Measurements from ENCODE around the gene SMOC1.

The SMOC1 gene

GRCh38 chr14:69945912-69946311, 66.7 kb downstream of the SMOC1 start:
- peak; percentile 72 for DNase-seq

DNA sequence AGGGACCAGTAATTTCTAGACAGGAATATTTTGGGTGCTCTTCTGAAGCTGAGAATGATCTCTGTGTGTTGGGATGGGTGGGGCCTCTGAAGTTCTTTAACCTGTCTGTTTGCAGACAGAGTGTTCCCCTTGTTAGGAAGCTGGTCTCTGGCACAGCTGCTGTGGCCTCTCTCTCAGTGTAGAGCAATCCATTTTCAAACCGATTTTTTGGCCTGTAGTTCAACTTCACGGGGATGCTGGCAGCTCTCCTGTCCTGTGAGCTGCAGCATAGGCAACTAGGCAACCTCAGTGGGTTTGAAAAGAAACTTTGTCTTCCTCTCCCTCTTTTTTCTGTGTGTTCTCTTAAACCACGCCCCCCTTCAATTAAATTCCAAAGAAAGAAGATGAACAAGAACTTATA, 69.1 kb downstream of the SMOC1 start:
- DNase-seq = no peak

- no peak for DNase-seq
Measured at GRCh38 chr14:69951263-69951662, 72.0 kb downstream of the SMOC1 start.

DNA sequence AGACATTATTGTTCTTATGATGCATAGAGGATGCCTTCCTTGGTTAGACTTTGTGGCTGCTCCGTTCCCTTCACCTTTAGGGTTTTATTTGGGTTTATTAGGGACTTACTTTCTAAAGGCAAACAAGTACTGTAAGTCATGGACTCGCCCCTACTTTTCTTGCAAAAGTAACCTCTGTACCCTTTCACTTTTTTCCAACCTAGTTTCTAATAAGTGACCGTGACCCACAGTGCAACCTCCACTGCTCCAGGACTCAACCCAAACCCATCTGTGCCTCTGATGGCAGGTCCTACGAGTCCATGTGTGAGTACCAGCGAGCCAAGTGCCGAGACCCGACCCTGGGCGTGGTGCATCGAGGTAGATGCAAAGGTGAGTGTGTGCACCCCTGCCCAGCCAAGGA, 72.7 kb downstream of the SMOC1 start:
- no peak for DNase-seq

DNA sequence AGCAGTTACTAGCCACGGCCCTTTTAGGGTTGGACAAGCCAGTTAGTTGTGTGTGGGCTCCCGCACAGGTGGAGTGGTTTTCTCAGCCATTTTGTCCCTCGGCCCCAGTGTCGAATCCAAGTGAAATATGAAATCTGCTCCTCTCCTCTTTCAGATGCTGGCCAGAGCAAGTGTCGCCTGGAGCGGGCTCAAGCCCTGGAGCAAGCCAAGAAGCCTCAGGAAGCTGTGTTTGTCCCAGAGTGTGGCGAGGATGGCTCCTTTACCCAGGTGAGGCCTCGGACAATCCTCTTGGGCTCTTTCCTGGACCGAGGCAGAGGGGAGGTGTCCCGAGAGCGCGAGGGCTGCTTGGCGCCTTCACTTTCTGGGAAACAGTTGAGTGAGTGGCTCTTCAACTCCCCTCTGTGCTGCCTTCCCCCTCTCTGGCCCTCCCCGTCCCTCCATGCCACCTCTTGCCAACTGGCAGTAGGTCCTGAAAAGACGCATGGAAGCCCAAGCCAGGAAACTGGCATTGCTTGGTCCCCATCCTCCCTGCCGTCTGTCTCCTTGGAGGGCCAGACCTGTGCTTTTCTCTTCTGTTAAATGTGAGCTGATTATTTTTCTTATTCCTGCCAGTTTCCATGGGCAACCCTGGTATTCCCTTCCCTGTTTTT, 74.2 kb downstream of the SMOC1 start:
- no peak for DNase-seq

DNA sequence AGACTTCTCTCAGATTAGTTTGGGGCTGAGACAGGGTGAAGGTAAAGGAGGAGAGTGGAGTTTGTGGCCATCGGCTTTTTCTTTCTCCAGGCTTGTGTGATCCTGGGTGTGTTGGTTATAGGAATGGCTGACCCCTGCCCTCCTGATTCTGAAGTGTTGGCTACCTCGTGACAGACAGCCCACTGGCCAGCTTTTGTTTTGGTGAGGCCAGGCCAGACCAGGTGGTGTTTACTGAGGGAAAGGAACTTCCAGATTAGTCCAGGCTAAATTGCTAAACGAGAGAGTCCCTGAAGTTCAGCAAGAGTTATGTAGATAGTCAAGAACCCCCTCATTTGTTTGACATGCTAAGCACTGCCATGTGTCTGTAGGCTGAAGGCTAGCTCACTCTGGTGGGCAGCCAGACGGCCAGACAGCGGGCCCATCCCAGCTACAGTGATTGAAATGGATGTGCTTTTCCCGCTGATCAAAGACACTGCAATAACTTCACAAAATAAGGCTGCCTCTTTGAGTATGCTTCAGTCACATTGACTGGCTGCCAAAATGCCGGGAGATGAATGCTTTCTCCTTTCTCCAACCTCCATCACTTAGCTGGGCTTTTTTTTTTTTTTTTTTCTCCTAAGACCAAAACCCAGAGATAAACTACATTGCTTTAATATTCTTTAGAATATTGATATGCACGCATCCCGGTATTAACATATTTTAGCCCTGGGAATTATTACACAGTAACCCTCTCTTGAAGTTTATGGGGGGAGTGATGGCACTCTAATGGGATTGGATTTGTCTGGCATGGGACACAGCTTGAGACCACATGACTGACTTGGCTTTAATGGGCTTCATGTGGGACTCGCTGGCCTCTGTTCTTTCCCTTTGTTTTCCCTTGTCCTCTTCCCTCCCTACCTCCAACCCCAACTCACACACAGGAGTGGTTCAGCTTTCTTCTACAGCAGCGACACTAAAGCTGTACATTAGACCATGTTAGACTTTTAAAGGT, 76.9 kb downstream of the SMOC1 start:
- no peak for DNase-seq

DNA sequence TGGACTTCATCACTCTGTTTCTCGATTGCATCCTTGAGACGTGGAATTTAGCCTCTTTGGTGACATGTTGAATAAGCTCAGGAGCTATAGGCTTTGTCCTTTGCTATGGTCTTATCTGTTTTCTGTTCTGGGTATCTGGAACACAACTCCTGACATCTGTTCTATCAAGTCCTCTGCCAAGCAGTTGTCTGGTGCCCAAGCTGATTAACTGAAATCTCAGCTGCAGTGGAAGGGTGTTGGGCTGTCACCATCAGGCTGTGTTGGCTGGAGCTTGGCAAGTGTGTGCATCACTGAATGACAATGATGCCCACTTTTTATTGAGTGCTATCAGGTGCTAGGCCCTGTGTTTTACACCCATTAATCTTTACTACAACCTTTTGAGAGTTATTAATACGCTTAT, 77.8 kb downstream of the SMOC1 start:
- DNase-seq = no peak

GRCh38 chr14:69957986-69958385, 78.8 kb downstream of the SMOC1 start:
- DNase-seq = no peak

GRCh38 chr14:69959136-69959535, 79.9 kb downstream of the SMOC1 start:
- no peak for DNase-seq

GRCh38 chr14:69960296-69960695, 81.1 kb downstream of the SMOC1 start:
- no peak for DNase-seq

- DNase-seq = no peak
Measured at GRCh38 chr14:69963966-69964365, 84.8 kb downstream of the SMOC1 start.

- DNase-seq = no peak
Measured at GRCh38 chr14:69964841-69965240, 85.6 kb downstream of the SMOC1 start.

GRCh38 chr14:69968132-69968531, 88.9 kb downstream of the SMOC1 start:
- no peak for DNase-seq

GRCh38 chr14:69968681-69969080, 89.5 kb downstream of the SMOC1 start:
- no peak for DNase-seq

GRCh38 chr14:69972755-69973154, 93.5 kb downstream of the SMOC1 start:
- DNase-seq = no peak

- no peak for DNase-seq
Measured at GRCh38 chr14:69973846-69974245, 94.6 kb downstream of the SMOC1 start.

DNA sequence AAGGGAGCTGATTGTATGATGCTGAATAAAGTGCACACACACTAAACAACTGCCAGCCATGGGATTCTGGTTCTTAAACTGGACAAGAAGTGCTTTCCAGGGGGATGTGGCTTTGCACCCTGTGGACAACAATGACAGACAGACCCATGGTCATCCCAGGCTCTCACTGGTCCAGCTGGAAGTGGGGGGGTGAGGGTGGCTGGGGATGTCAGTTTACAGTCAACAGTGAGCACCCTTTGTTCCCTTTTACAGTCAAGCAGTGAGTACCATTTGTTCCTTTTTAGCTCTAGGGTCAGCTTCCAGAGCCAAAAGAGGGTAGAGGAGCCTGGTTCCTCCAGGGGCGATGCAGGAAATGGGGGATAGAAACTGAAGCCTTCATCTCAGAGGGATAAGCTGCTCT, 100.7 kb downstream of the SMOC1 start:
- DNase-seq = no peak

DNA sequence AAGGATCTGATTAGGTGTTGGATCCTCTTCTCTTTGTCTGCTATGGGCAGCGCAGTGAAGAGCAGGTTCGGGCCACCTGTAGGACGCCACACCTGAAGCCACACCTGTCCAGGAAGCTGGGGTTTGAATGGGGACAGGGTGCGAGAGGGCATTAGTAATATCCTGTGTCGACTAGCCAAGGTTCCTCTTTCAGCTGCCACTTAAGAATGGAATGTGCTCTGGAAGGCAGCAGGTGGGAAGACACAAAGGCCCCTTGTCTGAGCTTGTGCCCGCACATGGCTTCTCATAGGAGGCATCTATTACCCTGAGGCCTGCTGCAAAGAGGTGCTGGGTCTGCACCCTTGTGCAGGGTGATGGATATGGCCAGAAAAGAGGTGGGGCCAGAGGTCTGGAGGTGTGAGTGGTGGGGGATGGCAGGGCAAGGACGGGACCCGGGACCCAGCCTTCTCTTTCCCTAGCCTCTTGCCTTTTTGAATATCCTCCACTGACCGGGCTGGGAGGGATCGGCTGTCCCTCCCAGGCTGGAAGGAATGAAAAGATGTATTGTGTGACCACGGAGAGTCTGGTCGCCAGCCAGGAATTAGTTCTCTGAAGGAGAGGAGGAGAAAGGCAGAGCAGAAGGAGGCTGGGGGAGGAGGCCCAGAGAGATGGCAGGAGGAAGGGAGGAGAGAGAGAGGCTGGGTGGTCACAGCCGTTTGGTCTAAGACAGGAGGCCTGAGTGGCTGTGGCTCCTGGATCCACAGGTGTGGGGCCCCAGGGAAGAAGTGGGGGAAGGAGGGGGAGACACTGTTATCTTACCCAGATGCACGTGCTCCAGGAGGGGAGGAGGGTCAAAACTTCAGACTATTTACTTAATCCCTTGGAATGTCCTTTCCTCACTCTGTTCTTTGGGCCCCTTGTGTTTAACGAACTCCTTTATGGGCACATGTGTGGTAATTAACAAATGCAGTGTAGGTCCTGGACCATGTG, 101.5 kb downstream of the SMOC1 start:
- peak; percentile 7 for DNase-seq

GRCh38 chr14:69982220-69982839, 103.1 kb downstream of the SMOC1 start:
- no peak for DNase-seq

- no peak for DNase-seq
Measured at GRCh38 chr14:69982886-69983285, 103.7 kb downstream of the SMOC1 start.

DNA sequence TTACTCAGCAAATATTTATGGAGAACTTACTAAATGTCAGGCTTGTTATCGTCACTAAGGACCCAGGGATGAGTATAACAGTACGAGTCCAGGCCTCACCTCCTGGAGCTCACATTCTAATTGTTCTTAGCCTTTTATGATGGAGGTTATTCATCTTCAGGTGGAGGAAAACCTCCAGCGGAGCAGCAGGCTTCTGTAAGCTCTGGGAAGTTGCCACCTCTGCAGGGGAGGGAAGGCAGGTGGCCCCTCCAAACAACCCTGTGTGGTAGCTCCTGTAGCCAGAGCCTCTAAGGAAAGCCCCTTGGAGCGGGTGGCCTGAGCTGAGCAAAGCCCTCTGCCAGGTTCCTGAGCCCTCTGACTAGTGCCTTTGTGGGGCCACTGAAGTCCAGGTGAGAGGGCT, 104.1 kb downstream of the SMOC1 start:
- no peak for DNase-seq

GRCh38 chr14:69985463-69985862, 106.2 kb downstream of the SMOC1 start:
- DNase-seq = no peak

DNA sequence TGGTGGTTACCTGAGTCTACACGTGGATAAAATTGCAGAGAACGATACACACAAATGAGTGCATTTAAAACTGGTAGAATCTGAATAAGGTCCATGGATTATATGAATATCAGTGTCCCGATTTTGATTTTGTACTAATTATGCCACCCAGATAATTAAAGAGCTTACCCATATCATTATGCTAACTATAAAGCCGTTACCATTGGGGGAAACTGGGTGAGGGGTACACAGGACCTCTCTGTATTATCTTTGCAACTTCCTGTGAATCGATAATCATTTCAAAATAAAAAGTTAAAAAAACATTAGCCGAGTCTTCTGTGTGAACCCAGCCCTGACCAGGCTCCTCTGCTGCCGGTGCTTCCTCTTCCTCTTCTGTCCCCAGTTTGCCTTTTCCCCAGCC, 107.1 kb downstream of the SMOC1 start:
- no peak for DNase-seq

Measured in NCI-H748 treated with DMSO at 0.1 percent for 48 hours (cell line).